ENCODE data around the gene ARHGEF4. TPM values are rescaled to one million over a fixed set of nuclear protein-coding genes. Genes with fewer than 3 reads are reported as not detected.

ARHGEF4 gene
- total RNA-seq, 2 experiments from 2014 or later = 0.40 to 0.47 TPM

DNA sequence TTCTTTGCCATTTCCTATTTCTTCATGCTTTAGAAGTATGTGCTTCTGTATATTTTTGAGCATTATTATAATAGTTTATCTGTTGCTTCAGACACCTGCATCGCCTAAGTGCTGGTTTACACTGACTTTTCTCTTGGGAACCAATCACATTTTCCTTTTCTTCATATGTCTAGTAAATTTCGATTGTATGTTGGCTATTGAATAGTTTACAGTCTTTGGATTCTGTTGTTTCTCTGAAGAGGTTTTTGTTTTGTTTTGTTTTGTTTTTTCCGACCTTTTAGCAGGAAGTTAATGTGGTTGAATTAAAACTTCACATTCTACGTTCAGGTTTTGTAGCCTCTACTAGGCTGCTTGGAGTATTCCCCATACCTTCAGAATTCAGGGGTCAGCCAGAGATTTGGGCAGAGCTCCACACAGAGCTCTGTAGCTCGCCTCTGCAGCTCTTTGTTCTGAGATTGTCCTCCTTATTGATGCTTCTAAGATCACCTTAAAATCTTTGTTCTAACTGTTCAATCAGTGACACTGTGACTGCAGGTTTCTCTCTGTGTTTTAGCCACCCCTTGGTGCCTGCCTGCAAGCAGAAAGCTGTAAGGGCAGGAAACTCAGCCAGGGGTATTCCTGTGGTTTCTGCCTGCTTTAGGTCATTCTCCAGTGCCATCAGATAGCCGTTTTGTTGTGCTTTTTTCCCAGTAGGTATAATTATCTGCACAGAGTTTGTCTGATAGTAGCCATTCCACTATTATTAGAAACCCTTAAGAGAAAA lies 173.2 kb downstream of the ARHGEF4 start:
- H3K4me3 Mint-ChIP-seq = peak overlapping the region; percentile 9
- peaks cover 33% of the 10 kb centered on the region for H3K4me1 Mint-ChIP-seq
- peak overlapping the region; percentile 83 for H3K27ac Mint-ChIP-seq
- CTCF ChIA-PET = no interaction called here
- POLR2A ChIA-PET = no interaction called here
- H3K36me3 Mint-ChIP-seq (ENCODE audit: low read depth) = peaks cover 5% of the 10 kb centered on the region
- DNase-seq = peak; percentile 5
- peaks cover 34% of the 10 kb centered on the region for H3K27me3 Mint-ChIP-seq
- peaks cover 4% of the 10 kb centered on the region for H3K9me3 Mint-ChIP-seq

DNA sequence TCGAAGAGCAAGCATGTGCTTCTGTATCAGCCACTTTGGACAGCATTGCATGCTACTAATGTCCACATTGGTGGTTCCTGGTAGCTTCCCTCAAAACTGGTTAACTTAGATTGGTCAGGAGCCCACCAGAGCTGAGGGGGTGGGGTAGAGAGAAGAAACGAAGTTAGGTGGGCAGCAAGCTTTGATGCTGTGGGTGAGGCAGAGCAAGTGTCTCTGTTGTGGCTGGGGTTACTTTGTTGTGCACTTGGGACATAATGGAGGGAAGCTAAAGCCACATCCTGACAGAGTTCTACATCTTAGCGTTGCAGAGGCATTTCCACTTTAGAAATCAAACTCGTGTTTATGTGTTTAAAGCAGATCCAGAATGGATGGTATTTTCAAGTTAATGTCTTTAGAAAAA lies 173.9 kb downstream of the ARHGEF4 start:
- Mint-ChIP-seq H3K27ac (peak overlapping the region; percentile 83), H3K4me1 (peaks cover 33% of the 10 kb centered on the region), H3K9me3 (peaks cover 4% of the 10 kb centered on the region), H3K27me3 (peaks cover 34% of the 10 kb centered on the region), H3K36me3 (ENCODE audit: low read depth) (peaks cover 5% of the 10 kb centered on the region), H3K4me3 (peak overlapping the region; percentile 9)
- ChIA-PET CTCF (no interaction called here), POLR2A (no interaction called here)
- DNase-seq = peak; percentile 51

- peak; percentile 2 for DNase-seq
- POLR2A ChIA-PET = no interaction called here
- no peak overlapping the region for H3K4me3 Mint-ChIP-seq
- peaks cover 4% of the 10 kb centered on the region for H3K9me3 Mint-ChIP-seq
- H3K27ac Mint-ChIP-seq = peak overlapping the region; percentile 16
- peaks cover 34% of the 10 kb centered on the region for H3K27me3 Mint-ChIP-seq
- peaks cover 5% of the 10 kb centered on the region for H3K36me3 Mint-ChIP-seq (ENCODE audit: low read depth)
- CTCF ChIA-PET = interaction anchor here (1.2 to 1.4 kb wide), 2 partner anchors 16 to 26 kb away, joined by 3 read pairs; no protein-coding TSS in a partner anchor
- H3K4me1 Mint-ChIP-seq = peaks cover 33% of the 10 kb centered on the region
These were observed 174.8 kb downstream of the ARHGEF4 start for GRCh38 chr2:131011486-131011885.

- no peak overlapping the region for H3K27ac Mint-ChIP-seq
- POLR2A ChIA-PET = interaction anchor here (0.6 kb wide), 1 partner anchor 658 kb away, joined by 3 read pairs; no protein-coding TSS in a partner anchor
- CTCF ChIA-PET = interaction anchor here (0.6 kb wide), 1 partner anchor 846 kb away, joined by 3 read pairs; no protein-coding TSS in a partner anchor
These were observed 177.4 kb downstream of the ARHGEF4 start for GRCh38 chr2:131014141-131014540.

GRCh38 chr2:131015764-131016163 lies 179.1 kb downstream of the ARHGEF4 start:
- peaks cover 14% of the 10 kb centered on the region for H3K4me1 Mint-ChIP-seq
- no peaks in the 10 kb centered on the region for H3K9me3 Mint-ChIP-seq
- CTCF ChIA-PET = no interaction called here
- H3K4me3 Mint-ChIP-seq = no peak overlapping the region
- no peaks in the 10 kb centered on the region for H3K36me3 Mint-ChIP-seq (ENCODE audit: low read depth)
- H3K27me3 Mint-ChIP-seq = peaks cover 35% of the 10 kb centered on the region
- peak; percentile 3 for DNase-seq
- H3K27ac Mint-ChIP-seq = no peak overlapping the region
- POLR2A ChIA-PET = no interaction called here

More at GRCh38 chr2:131014141-131014540, 177.4 kb downstream of the ARHGEF4 start:
- peaks cover 41% of the 10 kb centered on the region for H3K27me3 Mint-ChIP-seq
- peaks cover 4% of the 10 kb centered on the region for H3K36me3 Mint-ChIP-seq (ENCODE audit: low read depth)
- peaks cover 4% of the 10 kb centered on the region for H3K9me3 Mint-ChIP-seq
- peak; percentile 2 for DNase-seq
- peaks cover 30% of the 10 kb centered on the region for H3K4me1 Mint-ChIP-seq
- no peak overlapping the region for H3K4me3 Mint-ChIP-seq

DNA sequence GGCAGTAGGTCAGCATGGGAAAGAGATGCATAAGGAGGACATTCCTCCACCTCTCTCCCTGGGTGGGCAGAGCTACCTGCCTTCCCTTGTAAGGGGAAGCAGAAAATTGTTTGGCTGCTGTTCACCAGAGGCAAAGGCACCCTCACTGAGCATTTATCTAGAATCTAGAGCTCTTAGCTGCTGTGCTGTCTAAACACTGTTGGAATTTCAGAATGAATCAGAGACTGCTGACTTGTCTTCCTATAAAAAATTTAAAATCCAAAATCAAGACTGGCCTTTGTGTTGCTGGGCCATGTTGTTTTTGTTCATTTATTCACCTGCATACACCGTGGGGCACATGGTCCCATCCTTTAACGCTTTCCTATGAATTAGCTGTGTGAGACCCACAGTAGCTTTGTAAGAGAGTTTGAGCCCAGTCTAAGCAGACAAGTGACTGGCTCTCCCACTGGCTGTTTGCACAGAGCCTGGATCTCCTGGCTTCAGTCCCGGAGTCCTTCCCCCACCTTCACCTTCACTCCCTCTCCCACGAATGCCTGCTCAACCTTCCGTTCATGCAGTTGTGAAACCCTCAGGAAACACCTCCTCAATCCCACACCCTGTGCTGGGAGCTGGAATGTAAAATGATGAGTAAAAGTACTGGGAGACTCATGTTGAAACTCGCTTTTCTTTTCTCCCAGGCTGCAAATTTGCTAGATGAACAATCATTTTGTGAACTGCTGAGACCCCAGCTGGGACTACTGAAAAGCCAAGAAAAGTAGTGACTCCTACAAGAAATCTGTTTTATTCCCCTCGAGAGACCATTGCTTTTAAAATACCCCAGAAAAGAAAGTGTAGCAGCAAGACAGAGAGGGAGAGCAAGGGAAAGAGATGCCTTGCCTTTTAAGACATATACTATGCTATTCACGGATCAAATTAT lies 180.4 kb downstream of the ARHGEF4 start:
- Mint-ChIP-seq H3K27me3 (peaks cover 36% of the 10 kb centered on the region), H3K36me3 (ENCODE audit: low read depth) (no peaks in the 10 kb centered on the region), H3K9me3 (no peaks in the 10 kb centered on the region), H3K4me3 (no peak overlapping the region), H3K27ac (no peak overlapping the region), H3K4me1 (peaks cover 2% of the 10 kb centered on the region)
- CTCF ChIA-PET = interaction anchor here (0.6 kb wide), 1 partner anchor 21 kb away, joined by 3 read pairs; no protein-coding TSS in a partner anchor
- POLR2A ChIA-PET = no interaction called here
- DNase-seq = peak; percentile 5

- ChIA-PET POLR2A (no interaction called here), CTCF (no interaction called here)
- no peaks in the 10 kb centered on the region for H3K4me1 Mint-ChIP-seq
These were observed 186.0 kb downstream of the ARHGEF4 start for GRCh38 chr2:131022731-131023130.

DNA sequence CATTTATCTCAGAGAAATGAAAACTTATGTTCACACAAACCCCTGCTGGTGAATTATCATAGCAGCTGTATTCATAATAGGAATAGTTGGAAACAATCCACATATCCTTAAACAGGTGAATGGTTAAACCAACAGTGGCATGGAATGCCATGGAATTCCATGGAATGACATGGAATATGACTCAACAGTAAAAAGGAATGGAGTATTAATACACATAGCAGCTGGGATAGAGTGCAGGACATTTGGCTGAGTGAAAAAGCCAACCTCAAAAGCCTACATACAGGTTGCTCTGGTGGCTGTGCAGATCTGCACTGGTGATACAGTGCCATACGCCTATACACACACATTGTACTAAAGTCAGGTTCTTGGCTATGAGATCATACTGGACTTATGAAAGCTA lies 187.0 kb downstream of the ARHGEF4 start:
- Mint-ChIP-seq H3K36me3 (ENCODE audit: low read depth) (no peaks in the 10 kb centered on the region), H3K27me3 (peaks cover 56% of the 10 kb centered on the region), H3K9me3 (no peaks in the 10 kb centered on the region), H3K4me3 (no peak overlapping the region), H3K27ac (no peak overlapping the region), H3K4me1 (no peaks in the 10 kb centered on the region)
- no peak for DNase-seq
- ChIA-PET POLR2A (no interaction called here), CTCF (no interaction called here)

More at GRCh38 chr2:131022731-131023130, 186.0 kb downstream of the ARHGEF4 start:
- no peaks in the 10 kb centered on the region for H3K36me3 Mint-ChIP-seq (ENCODE audit: low read depth)
- H3K9me3 Mint-ChIP-seq = no peaks in the 10 kb centered on the region
- no peak overlapping the region for H3K4me3 Mint-ChIP-seq
- no peak for DNase-seq
- H3K27ac Mint-ChIP-seq = no peak overlapping the region
- peaks cover 61% of the 10 kb centered on the region for H3K27me3 Mint-ChIP-seq

- no peaks in the 10 kb centered on the region for H3K9me3 Mint-ChIP-seq
- H3K27ac Mint-ChIP-seq = no peak overlapping the region
- no peaks in the 10 kb centered on the region for H3K36me3 Mint-ChIP-seq (ENCODE audit: low read depth)
- H3K27me3 Mint-ChIP-seq = peaks cover 49% of the 10 kb centered on the region
- H3K4me1 Mint-ChIP-seq = no peaks in the 10 kb centered on the region
- no peak overlapping the region for H3K4me3 Mint-ChIP-seq
- no peak for DNase-seq
- POLR2A ChIA-PET = no interaction called here
- CTCF ChIA-PET = no interaction called here
These were observed 190.2 kb downstream of the ARHGEF4 start for GRCh38 chr2:131026919-131027318.

DNA sequence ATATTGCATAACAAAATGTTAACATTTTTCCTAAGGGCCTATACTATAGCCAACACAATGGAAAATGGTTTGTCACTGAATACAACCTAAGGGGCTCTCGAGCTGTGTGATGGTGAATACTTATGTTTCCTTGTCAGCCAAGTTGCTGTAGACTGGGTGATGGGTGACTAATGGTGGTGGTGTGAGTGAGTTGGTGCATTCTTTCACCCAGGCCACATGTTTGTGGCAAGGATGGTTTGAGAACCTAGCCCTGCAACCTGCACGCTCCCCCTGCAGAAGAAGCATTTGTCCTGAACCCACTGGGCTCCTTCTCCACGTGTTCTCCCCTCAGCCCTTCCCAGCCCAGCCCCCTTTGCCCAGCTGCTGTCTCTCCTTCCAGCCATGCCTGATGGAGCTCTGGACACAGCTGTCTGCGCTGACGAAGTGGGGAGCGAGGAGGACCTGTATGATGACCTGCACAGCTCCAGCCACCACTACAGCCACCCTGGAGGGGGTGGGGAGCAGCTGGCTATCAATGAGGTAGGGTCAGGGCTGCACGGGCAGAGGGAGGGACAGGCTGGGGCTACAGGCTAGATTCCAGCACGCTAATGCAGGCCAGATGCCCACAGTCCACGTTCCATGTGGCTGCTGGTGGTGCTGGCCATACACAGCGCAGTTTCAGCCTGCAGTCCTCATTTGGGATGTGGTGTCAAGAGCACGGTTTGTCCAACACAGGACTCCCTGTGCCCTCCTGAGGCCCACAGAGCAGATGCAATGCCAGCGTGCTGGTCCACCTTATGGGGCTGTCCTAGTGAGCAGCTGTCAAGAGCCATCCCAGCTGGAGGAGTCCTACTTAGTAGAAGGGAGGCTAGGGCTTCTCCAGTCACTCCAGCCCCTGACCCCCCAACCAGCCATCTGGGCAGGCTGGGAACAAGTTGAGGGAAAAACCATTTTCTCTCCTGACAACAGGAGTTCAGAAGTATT lies 191.1 kb downstream of the ARHGEF4 start:
- H3K4me3 Mint-ChIP-seq = no peak overlapping the region
- H3K27ac Mint-ChIP-seq = no peak overlapping the region
- CTCF ChIA-PET = no interaction called here
- DNase-seq = peak; percentile 1
- H3K36me3 Mint-ChIP-seq (ENCODE audit: low read depth) = no peaks in the 10 kb centered on the region
- H3K27me3 Mint-ChIP-seq = peaks cover 43% of the 10 kb centered on the region
- H3K4me1 Mint-ChIP-seq = no peaks in the 10 kb centered on the region
- no peaks in the 10 kb centered on the region for H3K9me3 Mint-ChIP-seq
- POLR2A ChIA-PET = no interaction called here

DNA sequence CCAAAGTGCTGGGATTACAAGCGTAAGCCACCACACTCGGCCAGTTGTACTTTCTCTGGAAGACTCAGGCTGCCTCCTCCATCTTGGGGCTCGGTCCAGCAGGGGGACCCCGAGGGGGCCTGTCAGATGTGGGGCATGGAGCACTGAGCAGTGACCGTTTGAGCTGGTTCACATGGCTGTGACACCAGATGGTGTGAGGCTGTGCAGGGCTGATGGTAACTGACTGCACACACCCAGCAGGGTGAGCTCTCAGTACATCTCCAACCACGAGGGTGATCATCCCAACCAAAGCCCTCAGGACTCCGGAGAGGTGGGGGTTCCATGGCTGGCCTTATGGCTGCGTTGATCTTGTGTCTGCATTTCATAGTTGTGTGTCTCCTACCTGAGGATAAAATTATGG lies 193.1 kb downstream of the ARHGEF4 start:
- H3K27me3 Mint-ChIP-seq = peaks cover 47% of the 10 kb centered on the region
- no peaks in the 10 kb centered on the region for H3K9me3 Mint-ChIP-seq
- no peaks in the 10 kb centered on the region for H3K4me1 Mint-ChIP-seq
- ChIA-PET CTCF (no interaction called here), POLR2A (no interaction called here)
- H3K36me3 Mint-ChIP-seq (ENCODE audit: low read depth) = no peaks in the 10 kb centered on the region
- H3K4me3 Mint-ChIP-seq = no peak overlapping the region
- peak; percentile 4 for DNase-seq
- H3K27ac Mint-ChIP-seq = no peak overlapping the region

DNA sequence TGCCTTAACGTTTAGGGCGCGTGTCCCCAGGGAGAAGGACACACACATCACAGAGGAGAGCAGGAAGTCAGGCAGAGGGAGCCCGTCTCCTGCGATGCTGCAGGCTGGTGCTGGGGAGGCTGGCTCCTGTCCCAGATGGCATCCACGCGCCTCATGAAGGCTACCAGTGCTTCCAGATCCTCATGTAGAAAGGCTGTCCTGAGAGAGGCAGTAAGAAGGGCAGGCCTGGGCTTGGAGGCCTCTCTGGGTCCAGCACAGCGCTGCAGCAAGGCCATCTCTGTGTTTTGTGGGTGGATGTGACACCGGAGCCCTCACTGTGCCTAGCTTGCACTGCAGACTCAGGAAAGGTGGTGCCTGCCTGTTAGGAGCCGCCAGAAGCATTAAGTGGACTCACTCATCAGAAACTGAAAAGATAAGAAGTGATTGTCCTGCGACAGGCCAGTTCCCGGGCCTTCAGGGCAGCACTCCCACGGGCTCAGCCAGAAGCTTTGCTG lies 193.8 kb downstream of the ARHGEF4 start:
- DNase-seq = peak; percentile 3
- Mint-ChIP-seq H3K27me3 (peaks cover 43% of the 10 kb centered on the region), H3K27ac (no peak overlapping the region), H3K36me3 (ENCODE audit: low read depth) (no peaks in the 10 kb centered on the region), H3K9me3 (no peaks in the 10 kb centered on the region), H3K4me1 (no peaks in the 10 kb centered on the region), H3K4me3 (no peak overlapping the region)
- POLR2A ChIA-PET = no interaction called here
- CTCF ChIA-PET = interaction anchor here (1.6 kb wide), 1 partner anchor 11 kb away, joined by 3 read pairs; no protein-coding TSS in a partner anchor
